ENCODE data around the gene PATZ1. TPM values are rescaled to one million over a fixed set of nuclear protein-coding genes. Genes with fewer than 3 reads are reported as not detected.

The PATZ1 gene
- total and polyA plus RNA-seq, 9 of the 15 experiments (the other 6 are each of a cell fraction or from before 2014, with no cell fraction given), result 0.63 to 7.8 (median 4.2) TPM

DNA sequence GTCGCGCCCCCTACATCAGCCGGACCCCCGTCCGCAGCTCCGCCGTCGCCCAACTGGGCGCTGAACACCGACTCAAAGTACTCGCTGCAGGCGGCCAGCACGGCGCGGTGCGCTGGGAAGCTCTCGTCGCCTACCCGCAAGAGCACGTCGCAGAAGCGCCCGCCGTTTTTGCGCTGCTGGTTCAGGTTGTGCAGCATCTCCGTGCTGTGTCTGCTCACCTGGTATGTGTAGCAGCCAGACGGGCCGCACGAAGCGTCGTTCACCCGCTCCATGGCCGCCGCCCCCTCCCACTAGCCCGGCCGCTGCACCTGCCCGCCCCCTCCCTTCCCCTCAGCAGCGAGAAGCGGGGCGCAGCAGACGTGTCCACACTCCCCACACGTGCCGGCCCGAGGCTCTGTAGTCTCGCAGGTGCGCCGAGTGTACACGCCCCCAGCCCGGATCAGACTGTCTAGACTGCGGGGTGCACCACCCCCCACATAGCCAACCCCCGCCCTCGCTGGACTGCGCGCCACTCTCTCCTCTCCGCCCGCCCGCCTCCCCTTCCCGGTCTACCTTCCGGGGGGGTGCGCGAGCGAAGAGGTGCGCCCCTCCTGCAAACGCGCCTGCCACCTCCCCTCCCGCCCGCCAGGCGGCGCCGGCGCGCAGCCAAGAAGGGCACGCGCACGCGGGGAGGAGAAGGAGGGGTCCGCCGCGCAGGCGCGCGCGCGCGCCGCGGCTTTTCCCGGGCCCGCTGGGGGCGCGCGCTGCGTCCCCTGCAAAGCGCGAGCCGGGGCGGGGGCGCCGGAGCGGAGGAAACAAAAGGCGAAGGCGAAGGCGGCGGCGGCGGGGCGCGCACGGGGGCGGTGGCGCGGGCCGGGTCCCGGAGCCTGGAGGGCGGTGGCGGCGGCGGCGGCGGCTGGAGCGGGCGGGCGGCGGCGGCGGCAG, 553 bp downstream of the PATZ1 start (continued):
- TF ChIP-seq NKRF (IDR thresholded peaks at IDR 0.05; ENCODE audit: borderline replicate concordance), result peak; percentile 49; the same call in 1 of the 2 replicates
- TF ChIP-seq MGA (IDR thresholded peaks at IDR 0.05), result peak; percentile 41; the same call in 1 of the 2 replicates
- peak; percentile 85 for TF ChIP-seq CXXC5 (CRISPR knock-in tag; IDR thresholded peaks at IDR 0.05)
- TF ChIP-seq, protein P1, sequence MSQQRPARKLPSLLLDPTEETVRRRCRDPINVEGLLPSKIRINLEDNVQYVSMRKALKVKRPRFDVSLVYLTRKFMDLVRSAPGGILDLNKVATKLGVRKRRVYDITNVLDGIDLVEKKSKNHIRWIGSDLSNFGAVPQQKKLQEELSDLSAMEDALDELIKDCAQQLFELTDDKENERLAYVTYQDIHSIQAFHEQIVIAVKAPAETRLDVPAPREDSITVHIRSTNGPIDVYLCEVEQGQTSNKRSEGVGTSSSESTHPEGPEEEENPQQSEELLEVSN (IDR thresholded peaks at IDR 0.05; ENCODE audit: borderline replicate concordance in 1 of 2, extremely low read depth in 1 of 2, insufficient read depth in 1 of 2, insufficient read length in 1 of 2, low read depth in 1 of 2, low read length in 1 of 2, poor library complexity in 1 of 2, severe bottlenecking in 1 of 2), result peak in 1 of 2 experiments; percentile 57
- peak; percentile 62 for TF ChIP-seq MEIS2 (IDR thresholded peaks at IDR 0.05; ENCODE audit: partially characterized antibody)
- no peak for TF ChIP-seq KLF16 (IDR thresholded peaks at IDR 0.05)
- TF ChIP-seq ZFX (CRISPR knock-in tag; IDR thresholded peaks at IDR 0.05), result no peak; the same call in 1 of the 2 replicates
- no peak for TF ChIP-seq E2F3 (CRISPR knock-in tag; IDR thresholded peaks at IDR 0.05)
- TF ChIP-seq U2AF2 (optimal IDR thresholded peaks at IDR 0.05; ENCODE audit: low read depth, low read length), result no peak
- TF ChIP-seq PTRF (tag; IDR thresholded peaks at IDR 0.05), result no peak
- TF ChIP-seq ZNF436 (CRISPR knock-in tag; IDR thresholded peaks at IDR 0.05), result no peak

All from K562 (cell line).